Measurements from ENCODE around the gene GRID1. TPM values are rescaled to one million over a fixed set of nuclear protein-coding genes. Genes with fewer than 3 reads are reported as not detected.

The GRID1 gene
- total RNA-seq, 4 donors from 2014 or later: 0.40 to 1.9 (median 1.00) TPM

- no peaks in the 10 kb centered on the region for H3K36me3 ChIP-seq
- WGBS, 2 donors (ENCODE audit: low coverage in 1 of 2): 73% methylated on average over 6 of the region's 15 CpGs; no CpG with 5 or more reads in 1 of the 2 donors
- H3K27me3 ChIP-seq: no peaks in the 10 kb centered on the region
- in situ Hi-C loops (cut with MboI; ENCODE audit: low pct_ligation_motif_present in 1 of 4, low pct_unique_long_range_greater_than_20kb in 1 of 4, low sequenced_read_pairs in 3 of 4): no loop called here
- H3K4me3 ChIP-seq: no peak overlapping the region
- H3K9me3 ChIP-seq: no peaks in the 10 kb centered on the region
- no peak overlapping the region for H3K27ac ChIP-seq
- no peaks in the 10 kb centered on the region for H3K4me1 ChIP-seq
- DNase-seq: no peak
- TF ChIP-seq, protein P1, sequence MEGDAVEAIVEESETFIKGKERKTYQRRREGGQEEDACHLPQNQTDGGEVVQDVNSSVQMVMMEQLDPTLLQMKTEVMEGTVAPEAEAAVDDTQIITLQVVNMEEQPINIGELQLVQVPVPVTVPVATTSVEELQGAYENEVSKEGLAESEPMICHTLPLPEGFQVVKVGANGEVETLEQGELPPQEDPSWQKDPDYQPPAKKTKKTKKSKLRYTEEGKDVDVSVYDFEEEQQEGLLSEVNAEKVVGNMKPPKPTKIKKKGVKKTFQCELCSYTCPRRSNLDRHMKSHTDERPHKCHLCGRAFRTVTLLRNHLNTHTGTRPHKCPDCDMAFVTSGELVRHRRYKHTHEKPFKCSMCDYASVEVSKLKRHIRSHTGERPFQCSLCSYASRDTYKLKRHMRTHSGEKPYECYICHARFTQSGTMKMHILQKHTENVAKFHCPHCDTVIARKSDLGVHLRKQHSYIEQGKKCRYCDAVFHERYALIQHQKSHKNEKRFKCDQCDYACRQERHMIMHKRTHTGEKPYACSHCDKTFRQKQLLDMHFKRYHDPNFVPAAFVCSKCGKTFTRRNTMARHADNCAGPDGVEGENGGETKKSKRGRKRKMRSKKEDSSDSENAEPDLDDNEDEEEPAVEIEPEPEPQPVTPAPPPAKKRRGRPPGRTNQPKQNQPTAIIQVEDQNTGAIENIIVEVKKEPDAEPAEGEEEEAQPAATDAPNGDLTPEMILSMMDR (IDR thresholded peaks at IDR 0.05): no peak
- TF ChIP-seq EP300 (IDR thresholded peaks at IDR 0.05; ENCODE audit: low read depth) (no peak), POLR2A (IDR thresholded peaks at IDR 0.05) (no peak), POLR2AphosphoS5 (IDR thresholded peaks at IDR 0.05) (no peak)
- intact Hi-C loops (cut with DNase I; ENCODE audit: low total_unique reads): no loop called here
Measured at GRCh38 chr10:86250399-86250798, 116.2 kb downstream of the GRID1 start.

GRCh38 chr10:86249794-86250193, 116.8 kb downstream of the GRID1 start:
- H3K27ac ChIP-seq: no peak overlapping the region
- in situ Hi-C loops (cut with MboI; ENCODE audit: low pct_ligation_motif_present in 1 of 4, low pct_unique_long_range_greater_than_20kb in 1 of 4, low sequenced_read_pairs in 3 of 4) (no loop called here), intact Hi-C loops (cut with DNase I; ENCODE audit: low total_unique reads) (no loop called here)
- DNase-seq: no peak
- H3K4me1 ChIP-seq: no peaks in the 10 kb centered on the region
- no peak overlapping the region for H3K4me3 ChIP-seq
- no peaks in the 10 kb centered on the region for H3K27me3 ChIP-seq
- no peaks in the 10 kb centered on the region for H3K9me3 ChIP-seq
- TF ChIP-seq EP300 (IDR thresholded peaks at IDR 0.05; ENCODE audit: low read depth): no peak
- TF ChIP-seq, protein P1 (IDR thresholded peaks at IDR 0.05): no peak
- no peak for TF ChIP-seq POLR2A (IDR thresholded peaks at IDR 0.05)
- no peak for TF ChIP-seq POLR2AphosphoS5 (IDR thresholded peaks at IDR 0.05)
- H3K36me3 ChIP-seq: no peaks in the 10 kb centered on the region

GRCh38 chr10:86248062-86248461, 118.5 kb downstream of the GRID1 start:
- Histone ChIP-seq H3K36me3 (no peaks in the 10 kb centered on the region), H3K27me3 (no peaks in the 10 kb centered on the region), H3K4me3 (no peak overlapping the region), H3K27ac (no peak overlapping the region), H3K9me3 (no peaks in the 10 kb centered on the region), H3K4me1 (no peaks in the 10 kb centered on the region)
- in situ Hi-C loops (cut with MboI; ENCODE audit: low pct_ligation_motif_present in 1 of 4, low pct_unique_long_range_greater_than_20kb in 1 of 4, low sequenced_read_pairs in 3 of 4): no loop called here
- intact Hi-C loops (cut with DNase I; ENCODE audit: low total_unique reads): no loop called here
- DNase-seq: no peak
- WGBS, 2 donors (ENCODE audit: low coverage in 1 of 2): 79% methylated on average over 5 of the region's 5 CpGs; no CpG with 5 or more reads in 1 of the 2 donors
- TF ChIP-seq POLR2AphosphoS5 (IDR thresholded peaks at IDR 0.05): no peak
- no peak for TF ChIP-seq POLR2A (IDR thresholded peaks at IDR 0.05)
- TF ChIP-seq, protein P1 (IDR thresholded peaks at IDR 0.05): no peak
- TF ChIP-seq EP300 (IDR thresholded peaks at IDR 0.05; ENCODE audit: low read depth): no peak

DNA sequence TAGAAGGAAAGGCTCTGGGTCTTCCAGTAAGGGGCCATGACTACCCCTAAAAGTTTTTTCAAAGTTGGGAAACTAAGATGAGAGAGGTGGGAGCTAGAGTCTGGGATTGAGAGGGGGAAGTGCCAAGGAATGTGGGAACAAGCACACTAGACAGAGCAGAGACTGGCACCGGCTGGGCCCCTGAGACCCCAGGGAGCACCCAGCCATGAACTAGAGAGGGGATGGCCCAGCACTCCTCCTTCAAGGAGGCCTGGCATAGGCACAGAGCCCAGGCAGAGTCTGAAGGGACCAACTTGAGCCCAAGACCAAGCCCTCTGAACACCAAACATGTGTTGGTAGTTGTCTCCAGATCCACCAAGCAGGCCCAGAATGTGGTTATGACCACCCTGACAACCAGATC, 119.0 kb downstream of the GRID1 start:
- no peak overlapping the region for H3K27ac ChIP-seq
- H3K9me3 ChIP-seq: no peaks in the 10 kb centered on the region
- H3K4me3 ChIP-seq: no peak overlapping the region
- 100% methylated on average over 1 of the region's 1 CpG for WGBS, 2 donors (ENCODE audit: low coverage in 1 of 2)
- in situ Hi-C loops (cut with MboI; ENCODE audit: low pct_ligation_motif_present in 1 of 4, low pct_unique_long_range_greater_than_20kb in 1 of 4, low sequenced_read_pairs in 3 of 4): no loop called here
- H3K4me1 ChIP-seq: no peaks in the 10 kb centered on the region
- no peaks in the 10 kb centered on the region for H3K27me3 ChIP-seq
- TF ChIP-seq POLR2AphosphoS5 (IDR thresholded peaks at IDR 0.05) (no peak), EP300 (IDR thresholded peaks at IDR 0.05; ENCODE audit: low read depth) (no peak), POLR2A (IDR thresholded peaks at IDR 0.05) (no peak)
- TF ChIP-seq, protein P1 (IDR thresholded peaks at IDR 0.05): no peak
- H3K36me3 ChIP-seq: no peaks in the 10 kb centered on the region
- no peak for DNase-seq
- intact Hi-C loops (cut with DNase I; ENCODE audit: low total_unique reads): no loop called here
